ENCODE results near the gene LY6G5C.
A peak's percentile ranks its signal among the peaks of the same experiment; 100 is the strongest.
"Not testable (repeated sequence)": the region's sequence is repeated elsewhere in the genome, so short reads cannot be mapped to it uniquely, and the experiment has no call there.

LY6G5C gene

GRCh38 chr6:31715022-31715958 lies 34.4 kb upstream of the LY6G5C start, which contains the start of gene LY6G6D:
TSS of gene LY6G6D (plus strand) at chr6:31715348. CDS start at chr6:31715356, 8 bp downstream.
- no peak for DNase-seq

DNA sequence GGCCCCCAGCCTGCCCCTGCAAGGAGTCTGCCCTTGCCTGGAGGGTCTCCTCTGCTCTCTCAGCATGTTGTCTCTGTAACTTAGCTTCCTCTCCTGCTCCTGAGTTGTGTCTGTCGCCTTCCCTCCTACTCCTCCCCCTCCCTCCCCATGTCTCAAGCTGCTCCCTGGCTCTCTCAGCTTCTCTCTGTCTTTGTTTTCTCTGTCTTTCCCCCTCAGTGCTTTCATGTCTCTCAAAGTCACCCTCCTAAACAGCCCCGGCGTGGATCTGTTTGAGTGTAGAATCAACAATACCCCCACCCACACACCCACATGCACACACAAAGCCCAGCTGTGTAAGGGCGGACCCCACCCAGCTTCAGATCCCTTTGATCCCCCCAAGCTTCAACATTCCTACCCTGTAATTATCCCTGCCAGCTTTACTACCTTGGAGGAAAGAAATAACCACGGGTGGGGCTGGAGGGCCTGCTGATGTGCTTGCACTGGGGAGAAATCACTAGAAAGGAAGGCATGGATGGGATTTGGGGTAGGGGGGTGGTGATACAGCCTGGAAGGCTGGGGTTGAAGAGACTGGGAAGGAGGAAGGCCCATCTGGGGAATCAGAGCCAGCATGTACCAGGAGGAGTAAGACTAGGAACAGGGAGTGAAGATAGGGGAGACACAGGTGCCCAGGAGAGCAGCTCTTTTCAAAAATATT lies 33.3 kb upstream of the LY6G5C start:
- no peak for DNase-seq

GRCh38 chr6:31713465-31713864 lies 32.6 kb upstream of the LY6G5C start:
- DNase-seq, result no peak

GRCh38 chr6:31712296-31712695 lies 31.4 kb upstream of the LY6G5C start:
- DNase-seq, result peak; percentile 76

GRCh38 chr6:31711233-31711632 lies 30.4 kb upstream of the LY6G5C start:
- DNase-seq, result peak; percentile 92

DNA sequence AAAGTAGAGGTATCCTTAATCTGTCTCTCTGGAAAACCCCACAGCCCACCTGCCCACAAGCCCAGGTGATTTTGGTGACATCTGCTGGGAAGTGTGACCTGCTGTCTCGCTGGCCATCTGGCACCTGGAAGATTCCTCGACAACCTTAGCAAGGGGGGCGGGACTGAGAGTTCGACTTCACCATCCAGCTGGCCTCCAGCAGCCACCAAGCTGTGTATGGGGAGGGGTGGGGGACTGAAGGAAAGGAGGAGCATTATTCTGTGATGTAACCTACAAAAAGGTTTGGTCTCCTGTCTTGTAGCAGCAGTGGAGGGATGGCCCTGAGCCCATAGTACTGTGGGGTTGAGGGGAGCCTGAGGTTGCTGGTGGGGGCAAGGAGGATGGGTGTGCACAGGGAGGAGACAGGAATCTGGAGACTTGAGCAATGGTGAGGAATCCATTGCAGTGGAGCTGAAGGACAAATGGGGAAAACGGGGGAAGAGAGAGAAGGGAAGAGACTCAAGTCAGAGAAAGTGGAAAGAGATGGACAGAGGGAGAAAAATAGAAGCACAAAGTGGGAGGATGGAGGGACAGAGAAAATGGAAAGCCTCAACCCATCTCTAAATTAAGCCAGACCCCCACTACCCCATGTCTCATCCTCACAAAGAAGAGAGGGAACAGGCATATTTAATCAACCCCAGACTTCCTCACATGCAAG lies 29.8 kb upstream of the LY6G5C start:
- DNase-seq, result peak; percentile 43

DNA sequence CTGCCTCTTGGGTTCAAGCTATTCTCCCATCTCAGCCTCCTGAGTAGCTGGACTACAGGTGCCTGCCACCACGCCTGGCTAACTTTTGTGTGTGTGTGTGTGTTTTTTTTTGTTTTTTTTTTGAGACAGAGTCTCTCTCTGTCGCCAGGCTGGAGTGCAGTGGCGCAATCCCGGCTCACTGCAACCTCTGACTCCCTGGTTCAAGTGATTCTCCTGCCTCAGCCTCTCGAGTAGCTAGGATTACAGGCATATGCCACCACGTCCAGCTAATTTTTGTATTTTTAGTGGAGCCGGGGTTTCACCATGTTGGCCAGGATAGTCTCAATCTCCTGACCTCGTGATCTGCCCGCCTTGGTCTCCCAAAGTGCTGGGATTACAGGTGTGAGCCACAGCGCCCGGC lies 28.3 kb upstream of the LY6G5C start:
- not testable (repeated sequence) for DNase-seq

- DNase-seq, result no peak
Observed at GRCh38 chr6:31708224-31708623, 27.4 kb upstream of the LY6G5C start.

- DNase-seq, result no peak
Observed at GRCh38 chr6:31707701-31708100, 26.8 kb upstream of the LY6G5C start.

DNA sequence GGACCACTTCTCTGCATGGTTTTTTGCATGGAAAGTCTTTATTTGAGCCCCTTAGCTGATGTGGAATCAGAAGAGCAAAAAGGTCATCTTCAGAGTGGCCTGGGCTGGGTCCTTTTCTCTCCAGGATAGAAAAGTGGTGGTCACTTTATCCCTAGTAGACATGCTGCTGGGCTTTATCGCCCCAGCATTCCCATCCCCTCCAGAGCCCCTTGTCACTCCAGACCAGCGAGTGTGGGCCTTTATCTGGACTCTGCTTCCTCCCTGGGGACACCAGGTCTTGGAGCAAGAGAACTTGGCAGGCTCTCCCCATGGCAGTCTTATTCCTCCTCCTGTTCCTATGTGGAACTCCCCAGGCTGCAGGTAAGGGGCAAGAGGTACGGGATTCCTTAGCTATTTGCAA lies 25.7 kb upstream of the LY6G5C start, which contains the start of gene LY6G6F:
TSS of gene LY6G6F (plus strand) at position 268 of the 400 bp plus-strand sequence. CDS start at position 309, 41 bp downstream.
- DNase-seq, result no peak

- DNase-seq, result no peak
Observed at GRCh38 chr6:31705931-31706330, 25.1 kb upstream of the LY6G5C start.

DNA sequence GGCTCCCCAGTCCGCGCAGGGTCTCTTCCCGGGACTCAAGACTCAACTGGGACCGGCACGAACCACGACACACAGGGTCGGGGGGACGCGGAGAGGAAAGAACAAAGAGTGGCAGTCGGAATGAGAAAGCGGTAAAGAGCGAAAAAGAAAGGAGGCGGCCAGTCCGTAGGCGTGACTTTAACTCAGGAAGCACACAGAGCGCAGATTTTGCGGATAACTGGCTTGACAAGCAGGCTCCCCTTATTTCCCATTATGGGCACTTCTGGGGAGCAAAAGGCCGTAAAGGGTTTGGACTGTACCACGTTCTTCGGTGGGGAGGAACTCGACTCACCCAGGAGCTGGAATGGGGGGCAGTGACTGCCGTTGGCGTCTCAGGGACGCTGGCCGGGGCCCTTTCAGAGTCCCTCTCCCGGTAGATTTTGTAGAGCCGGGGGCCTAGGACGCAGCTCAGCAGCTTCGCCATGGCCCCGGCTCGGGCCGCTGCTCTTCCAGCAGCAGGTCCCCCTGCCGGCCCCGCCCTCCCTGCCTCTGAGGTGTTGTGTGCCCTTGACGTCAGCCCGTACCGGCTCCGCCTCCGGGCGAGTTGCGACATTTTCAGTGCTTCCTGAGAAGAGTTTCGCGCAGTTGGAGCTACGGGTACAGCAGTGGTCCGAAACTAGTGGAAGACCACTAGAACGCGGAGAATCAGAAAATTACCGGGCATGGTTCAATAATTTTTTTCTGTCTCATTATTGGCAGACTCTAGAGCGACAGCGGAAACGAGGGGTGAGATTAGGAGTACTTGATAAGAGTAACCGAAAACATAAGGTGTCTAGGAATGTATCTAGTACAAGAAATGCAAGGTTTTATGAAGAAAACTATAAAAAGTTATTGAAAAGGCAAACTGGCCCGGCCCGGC lies 22.2 kb upstream of the LY6G5C start, which contains the start of gene ABHD16A:
TSS of gene ABHD16A (minus strand) at position 506 of the 898 bp plus-strand sequence. CDS start at position 463, 43 bp downstream.
- DNase-seq, result peak; percentile 99

DNA sequence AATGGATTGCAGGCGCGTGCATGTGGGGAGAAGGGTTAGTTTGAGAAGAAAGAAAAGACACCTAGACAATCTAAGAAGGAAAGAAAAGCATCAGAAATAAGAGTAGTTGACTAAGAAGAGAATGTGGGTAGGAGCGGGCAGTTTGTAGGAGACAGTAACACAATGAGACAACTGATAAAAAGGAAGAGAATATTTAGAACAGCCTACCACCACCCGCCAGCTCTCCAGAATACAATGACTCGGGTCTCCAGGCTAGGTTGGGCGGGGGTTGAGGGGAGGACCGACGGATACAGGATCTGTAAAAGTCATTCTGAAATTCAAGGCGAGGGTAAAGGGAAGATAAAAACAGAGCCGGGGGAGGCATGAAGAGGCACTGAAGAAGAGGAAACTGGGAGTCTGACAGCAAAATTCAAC lies 21.5 kb upstream of the LY6G5C start:
- no peak for DNase-seq

DNA sequence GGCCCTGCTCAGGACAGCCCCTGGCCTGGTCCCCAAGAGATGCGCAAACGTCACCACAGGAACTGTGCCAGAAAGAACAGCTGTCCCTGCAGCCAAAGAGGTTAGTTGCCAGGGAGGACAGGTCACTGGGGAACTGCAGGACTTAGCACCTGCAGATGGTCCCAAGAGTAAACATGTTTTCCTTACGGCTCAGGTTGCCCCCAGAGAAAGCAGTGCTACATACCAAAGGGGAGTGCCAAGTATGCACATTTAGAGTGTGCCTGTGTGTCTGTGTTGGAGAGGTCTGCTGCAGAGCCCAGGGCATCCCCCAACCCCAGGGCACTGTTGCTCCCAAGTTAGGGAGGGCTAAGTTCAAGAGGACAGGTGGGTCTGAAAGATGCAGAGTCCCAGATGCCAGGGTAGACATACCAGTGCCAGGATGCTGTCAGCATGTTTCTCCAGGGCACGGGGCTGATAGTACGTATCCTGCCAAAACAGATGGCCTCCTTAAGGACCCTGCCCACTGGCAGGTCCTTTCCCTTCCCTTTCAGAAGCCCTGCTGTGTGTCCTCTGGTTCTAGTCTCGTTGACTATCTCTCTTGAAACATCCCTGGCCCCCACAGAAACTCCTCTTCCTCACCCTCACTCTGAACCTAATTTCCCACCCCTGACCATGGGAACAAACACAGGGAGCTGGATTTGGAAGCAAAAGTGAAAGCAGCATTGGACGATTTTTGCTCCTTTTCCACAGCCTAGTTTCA lies 21.0 kb upstream of the LY6G5C start:
- DNase-seq, result peak; percentile 56

DNA sequence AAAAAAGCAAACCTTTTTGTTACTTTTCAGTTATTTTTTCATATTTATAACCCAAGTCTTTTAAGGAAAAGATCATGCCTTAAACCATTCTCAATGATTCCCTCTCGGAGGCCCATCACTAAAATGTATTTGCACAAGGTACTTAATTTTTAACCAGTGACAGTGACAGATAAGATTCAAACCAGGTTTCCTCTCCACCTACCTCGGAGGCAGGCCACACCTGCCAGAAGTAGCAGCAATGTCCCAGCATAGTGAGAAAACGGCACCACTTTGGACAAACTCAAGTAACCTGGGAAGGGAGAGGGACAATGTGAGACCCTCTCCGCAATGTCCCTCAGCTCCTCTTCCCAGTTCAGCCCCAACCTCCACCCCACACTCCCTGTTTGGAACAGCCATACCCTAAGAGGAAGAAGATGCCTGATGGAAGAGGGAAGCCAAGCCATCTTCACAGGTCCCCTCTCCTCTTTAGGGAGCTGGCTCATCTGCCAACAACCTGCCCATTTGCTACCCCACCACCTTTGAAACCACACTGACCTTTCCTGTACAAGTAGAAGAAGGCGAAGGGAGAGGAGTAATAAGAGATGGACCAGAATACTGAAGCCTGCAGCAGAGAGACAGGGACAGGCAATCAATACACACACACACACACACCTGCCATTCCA lies 20.0 kb upstream of the LY6G5C start:
- DNase-seq, result no peak

GRCh38 chr6:31697555-31697954 lies 16.7 kb upstream of the LY6G5C start:
- no peak for DNase-seq

- no peak for DNase-seq
Observed at GRCh38 chr6:31693535-31693934, 12.7 kb upstream of the LY6G5C start.

DNA sequence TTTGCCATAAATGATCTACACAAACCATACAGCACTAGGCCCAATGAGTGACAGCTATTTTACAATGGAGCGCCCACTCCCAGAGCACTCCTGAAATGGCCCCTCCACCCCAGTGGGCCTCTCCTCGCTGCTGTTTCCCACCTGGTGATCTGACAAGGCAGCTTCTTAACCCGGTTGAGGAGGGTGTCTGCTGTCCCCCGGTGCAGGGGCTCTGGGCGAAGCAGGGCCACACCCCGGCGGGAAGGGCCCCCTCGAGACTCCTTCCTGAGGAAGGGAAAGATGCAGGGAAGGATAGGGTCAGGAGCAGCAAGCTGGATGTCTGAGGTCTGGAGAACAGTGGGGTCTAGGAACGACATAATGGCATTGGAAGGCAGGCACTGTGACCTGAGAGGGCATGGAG lies 12.0 kb upstream of the LY6G5C start:
- no peak for DNase-seq

- no peak for DNase-seq
Observed at GRCh38 chr6:31692353-31692752, 11.5 kb upstream of the LY6G5C start.

- DNase-seq, result no peak
Observed at GRCh38 chr6:31691564-31692108, 10.8 kb upstream of the LY6G5C start.
